Stimulated activated memory B cell treated with anti-CD40 and anti-IgM and Interleukin-4, amounts not matched to agents 10 μg/mL and 1 μg/mL and 100 μg/mL, for 72 hours (primary cell): ENCODE results near the gene CD22.

Experiments
- ATAC-seq: fragments of 150-1000 bp; cut with Tn5 transposase; 2 replicates; pipeline ENCODE4 v1.10.0; 2021
- H3K27ac Mint-ChIP-seq: one replicate; pipeline ENCODE4 v1.8.0; 2022; ENCODE audit warnings: mild to moderate bottlenecking, mixed read lengths
- H3K27me3 Mint-ChIP-seq: one replicate; pipeline ENCODE4 v1.8.0; 2022; ENCODE audit warnings: mixed read lengths
- H3K36me3 Mint-ChIP-seq: one replicate; pipeline ENCODE4 v1.8.0; 2022; ENCODE audit warnings: mixed read lengths
- H3K4me1 Mint-ChIP-seq: one replicate; pipeline ENCODE4 v1.8.0; 2022; ENCODE audit warnings: mixed read lengths
- H3K4me3 Mint-ChIP-seq: one replicate; pipeline ENCODE4 v1.8.0; 2022; ENCODE audit warnings: mild to moderate bottlenecking, moderate library complexity, mixed read lengths
- H3K9me3 Mint-ChIP-seq: one replicate; pipeline ENCODE4 v1.8.0; 2022; ENCODE audit warnings: mixed read lengths

The CD22 gene

GRCh38 chr19:35383536-35383935 is 54.5 kb downstream of the CD22 start:
- Mint-ChIP-seq H3K27me3 (no peaks in the 10 kb centered on the region), H3K27ac (no peak overlapping the region), H3K4me3 (no peak overlapping the region)

GRCh38 chr19:35388277-35389054 is 59.5 kb downstream of the CD22 start:
- H3K27ac Mint-ChIP-seq, result no peak overlapping the region
- H3K27me3 Mint-ChIP-seq, result no peaks in the 10 kb centered on the region
- ATAC-seq, result no peak
- H3K4me1 Mint-ChIP-seq, result no peaks in the 10 kb centered on the region
- peaks cover 7% of the 10 kb centered on the region for H3K36me3 Mint-ChIP-seq
- H3K4me3 Mint-ChIP-seq, result no peak overlapping the region
- H3K9me3 Mint-ChIP-seq, result peaks cover 6% of the 10 kb centered on the region

More at GRCh38 chr19:35383536-35383935, 54.5 kb downstream of the CD22 start:
- Mint-ChIP-seq H3K9me3 (peaks cover 6% of the 10 kb centered on the region), H3K4me1 (no peaks in the 10 kb centered on the region), H3K36me3 (peaks cover 7% of the 10 kb centered on the region)
- no peak for ATAC-seq

GRCh38 chr19:35389192-35389861 is 60.3 kb downstream of the CD22 start:
- H3K36me3 Mint-ChIP-seq, result peaks cover 7% of the 10 kb centered on the region
- no peak overlapping the region for H3K4me3 Mint-ChIP-seq
- no peak for ATAC-seq
- no peak overlapping the region for H3K27ac Mint-ChIP-seq
- no peaks in the 10 kb centered on the region for H3K27me3 Mint-ChIP-seq
- no peaks in the 10 kb centered on the region for H3K4me1 Mint-ChIP-seq
- peaks cover 6% of the 10 kb centered on the region for H3K9me3 Mint-ChIP-seq

- ATAC-seq, result no peak
- H3K4me3 Mint-ChIP-seq, result no peak overlapping the region
- no peaks in the 10 kb centered on the region for H3K27me3 Mint-ChIP-seq
- H3K36me3 Mint-ChIP-seq, result no peaks in the 10 kb centered on the region
- no peaks in the 10 kb centered on the region for H3K4me1 Mint-ChIP-seq
- H3K9me3 Mint-ChIP-seq, result no peaks in the 10 kb centered on the region
- H3K27ac Mint-ChIP-seq, result no peak overlapping the region
These were observed 64.0 kb downstream of the CD22 start for GRCh38 chr19:35392742-35393715.

GRCh38 chr19:35395382-35396199 is 66.6 kb downstream of the CD22 start:
- H3K27ac Mint-ChIP-seq, result no peak overlapping the region
- no peaks in the 10 kb centered on the region for H3K4me1 Mint-ChIP-seq
- no peak for ATAC-seq
- H3K27me3 Mint-ChIP-seq, result peaks cover 14% of the 10 kb centered on the region
- no peaks in the 10 kb centered on the region for H3K36me3 Mint-ChIP-seq
- no peaks in the 10 kb centered on the region for H3K9me3 Mint-ChIP-seq
- H3K4me3 Mint-ChIP-seq, result no peak overlapping the region

- Mint-ChIP-seq H3K4me1 (peaks cover 2% of the 10 kb centered on the region), H3K36me3 (no peaks in the 10 kb centered on the region), H3K27me3 (peaks cover 20% of the 10 kb centered on the region), H3K4me3 (no peak overlapping the region), H3K9me3 (no peaks in the 10 kb centered on the region), H3K27ac (no peak overlapping the region)
- ATAC-seq, result no peak
These were observed 67.4 kb downstream of the CD22 start for GRCh38 chr19:35396240-35396885.
